ENCODE measurements around the gene HPDL.
"Not testable (repeated sequence)": the region's sequence is repeated elsewhere in the genome, so short reads cannot be mapped to it uniquely, and the experiment has no call there.

HPDL gene

DNA sequence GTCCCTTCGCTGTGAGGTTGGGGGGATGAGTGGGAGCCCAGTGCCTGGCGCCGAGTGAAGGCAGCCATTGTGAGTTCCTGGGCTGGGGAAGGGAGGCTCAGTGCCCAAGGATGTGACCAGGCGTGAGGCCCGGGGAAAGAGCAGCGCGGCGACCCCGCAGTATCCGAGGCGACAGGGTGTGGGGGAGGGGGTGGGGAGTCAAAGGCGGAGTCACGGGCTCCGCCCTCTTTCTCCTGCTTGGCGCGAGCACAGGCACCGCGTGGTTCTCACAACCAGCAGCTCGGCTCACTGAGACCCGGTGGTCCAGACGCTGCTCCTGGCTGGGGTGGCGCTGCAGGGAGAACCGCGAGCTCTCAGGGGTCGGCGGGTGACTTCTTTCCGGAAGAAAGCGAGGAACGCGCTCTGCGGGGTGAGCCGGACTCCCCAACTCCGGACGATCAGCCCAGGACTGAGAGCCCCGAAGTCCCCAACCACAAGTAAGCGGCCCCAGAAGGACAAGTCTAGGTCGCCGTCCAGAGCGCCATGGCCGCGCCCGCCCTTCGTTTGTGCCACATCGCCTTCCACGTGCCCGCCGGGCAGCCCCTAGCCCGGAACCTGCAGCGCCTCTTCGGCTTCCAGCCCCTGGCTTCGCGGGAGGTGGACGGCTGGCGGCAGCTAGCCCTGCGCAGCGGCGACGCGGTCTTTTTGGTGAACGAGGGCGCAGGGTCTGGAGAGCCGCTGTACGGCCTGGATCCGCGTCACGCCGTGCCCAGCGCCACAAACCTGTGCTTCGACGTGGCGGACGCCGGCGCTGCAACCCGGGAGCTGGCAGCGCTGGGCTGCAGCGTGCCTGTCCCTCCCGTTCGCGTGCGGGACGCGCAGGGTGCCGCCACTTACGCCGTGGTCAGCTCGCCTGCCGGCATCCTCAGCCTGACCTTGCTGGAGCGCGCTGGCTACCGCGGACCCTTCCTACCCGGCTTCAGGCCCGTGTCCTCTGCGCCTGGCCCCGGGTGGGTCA lies at the start of gene HPDL:
TSS of gene HPDL (plus strand) at position 269 of the 997 bp plus-strand sequence. CDS start at position 523, 254 bp downstream.
- DNase-seq (ENCODE audit: low spot score), result peak; percentile 86
- TF ChIP-seq CTCF (IDR thresholded peaks at IDR 0.05; ENCODE audit: extremely low read depth, missing control alignments), result no peak

- no peak for DNase-seq (ENCODE audit: low spot score)
- TF ChIP-seq CTCF (IDR thresholded peaks at IDR 0.05; ENCODE audit: extremely low read depth, missing control alignments), result no peak
These were observed 44.3 kb upstream of the HPDL start for GRCh38 chr1:45282351-45282750.

GRCh38 chr1:45284858-45285257 lies 41.8 kb upstream of the HPDL start:
- DNase-seq (ENCODE audit: low spot score), result not testable (repeated sequence)

DNA sequence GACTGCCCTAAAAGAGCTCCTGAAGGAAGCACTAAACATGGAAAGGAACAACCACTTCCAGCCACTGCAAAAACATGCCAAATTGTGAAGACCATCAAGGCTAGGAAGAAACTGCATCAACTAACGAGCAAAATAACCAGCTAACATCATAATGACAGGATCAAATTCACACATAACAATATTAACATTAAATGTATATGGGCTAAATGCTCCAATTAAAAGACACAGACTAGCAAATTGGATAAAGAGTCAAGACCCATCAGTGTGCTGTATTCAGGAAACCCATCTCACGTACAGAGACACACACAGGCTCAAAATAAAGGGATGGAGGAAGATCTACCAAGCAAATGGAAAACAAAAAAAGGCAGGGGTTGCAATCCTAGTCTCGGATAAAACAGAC lies 40.2 kb upstream of the HPDL start:
- not testable (repeated sequence) for DNase-seq (ENCODE audit: low spot score)

DNA sequence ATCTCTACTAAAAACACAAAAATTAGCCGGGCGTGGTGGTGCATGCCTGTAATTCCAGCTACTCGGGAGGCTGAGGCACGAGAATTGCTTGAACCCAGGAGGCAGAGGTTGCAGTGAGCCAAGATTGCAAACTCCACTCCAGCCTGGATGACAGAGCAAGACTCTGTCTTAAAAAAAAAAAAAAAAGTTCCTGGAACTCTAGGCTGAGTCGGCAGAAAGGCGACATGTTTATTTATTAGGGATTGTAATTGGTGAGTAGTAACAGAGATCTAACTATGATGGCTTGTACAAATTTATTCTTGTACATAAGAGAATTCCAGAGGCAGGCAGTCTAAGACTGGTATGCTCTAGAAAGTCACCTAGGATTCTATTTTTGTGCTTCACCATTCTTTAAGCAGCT lies 35.7 kb upstream of the HPDL start:
- DNase-seq (ENCODE audit: low spot score), result not testable (repeated sequence)

DNA sequence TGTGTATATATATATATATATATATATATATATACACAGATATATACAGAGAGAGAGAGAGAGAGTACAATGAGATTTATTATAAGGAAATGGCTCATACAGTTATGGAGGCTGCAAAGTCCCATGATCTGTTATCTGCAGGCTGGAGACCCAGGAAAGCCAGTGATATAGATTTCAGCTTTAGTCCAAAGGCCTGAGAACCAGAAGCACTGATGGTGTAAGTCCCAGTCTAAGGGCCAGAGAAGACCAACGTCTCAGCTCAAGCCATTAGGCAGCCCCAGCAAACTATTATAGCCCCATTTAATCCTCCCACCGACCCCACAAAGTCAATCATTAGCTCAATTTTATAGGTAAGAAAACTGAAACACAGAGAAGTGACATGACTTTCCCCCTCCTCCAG lies 35.0 kb upstream of the HPDL start:
- DNase-seq (ENCODE audit: low spot score), result no peak

GRCh38 chr1:45297666-45298356 lies 28.9 kb upstream of the HPDL start:
- no peak for TF ChIP-seq CTCF (IDR thresholded peaks at IDR 0.05; ENCODE audit: extremely low read depth, missing control alignments)
- no peak for DNase-seq (ENCODE audit: low spot score)

More for the DNA sequence above, 35.0 kb upstream of the HPDL start:
- no peak for TF ChIP-seq CTCF (IDR thresholded peaks at IDR 0.05; ENCODE audit: extremely low read depth, missing control alignments)

GRCh38 chr1:45299296-45299695 lies 27.4 kb upstream of the HPDL start:
- no peak for DNase-seq (ENCODE audit: low spot score)
- TF ChIP-seq CTCF (IDR thresholded peaks at IDR 0.05; ENCODE audit: extremely low read depth, missing control alignments), result no peak

Measured in GM20000 (cell line).